ENCODE results near the gene SERTAD4. TPM values are rescaled to one million over a fixed set of nuclear protein-coding genes. Genes with fewer than 3 reads are reported as not detected.

The SERTAD4 gene
- polyA plus RNA-seq, 3 donors = not detected

- Histone ChIP-seq H4K20me1 (ENCODE audit: insufficient read depth, low read length) (no peaks in the 10 kb centered on the region), H3K4me3 (replicated peaks in 1 of 3; ENCODE audit: low read depth in 2 of 3, low read length in 3 of 3) (no peak overlapping the region), H3K79me2 (ENCODE audit: insufficient read depth, low read length) (no peaks in the 10 kb centered on the region), H2AFZ (ENCODE audit: insufficient read depth, low read depth, low read length, poor library complexity, severe bottlenecking) (no peak overlapping the region), H3K36me3 (replicated peaks in 1 of 2; ENCODE audit: control insufficient read depth in 1 of 2, insufficient read depth in 2 of 2, low read length in 2 of 2) (no peaks in the 10 kb centered on the region), H3K27me3 (ENCODE audit: control insufficient read depth in 2 of 2, insufficient read depth in 2 of 2, low read length in 2 of 2) (peaks cover 6 to 9% of the 10 kb centered on the region in 2 donors), H3K9ac (ENCODE audit: insufficient read depth, low read length, poor library complexity, severe bottlenecking) (no peak overlapping the region), H3K9me3 (replicated peaks in 1 of 2; ENCODE audit: control insufficient read depth in 1 of 2, insufficient read depth in 1 of 2, low read length in 2 of 2) (no peaks in the 10 kb centered on the region), H3K4me1 (ENCODE audit: control insufficient read depth in 1 of 2, insufficient read depth in 2 of 2, low read length in 2 of 2) (no peaks in the 10 kb centered on the region), H3K27ac (ENCODE audit: low read depth in 1 of 2, low read length in 2 of 2) (no peak overlapping the region), H3K4me2 (replicated peaks; ENCODE audit: extremely low read depth, low read length, poor library complexity, severe bottlenecking) (no peak overlapping the region)
- no peak for TF ChIP-seq CTCF (IDR thresholded peaks at IDR 0.05)
- DNase-seq = no peak
- H3K27ac Mint-ChIP-seq = no peak overlapping the region
- peaks cover 7 to 24% (median 9%) of the 10 kb centered on the region in 3 donors for H3K27me3 Mint-ChIP-seq (ENCODE audit: low read depth in 3 of 3)
- H3K4me3 Mint-ChIP-seq = no peak overlapping the region
- intact Hi-C loops (cut with micrococcal nuclease) = no loop called here
- no peaks in the 10 kb centered on the region for H3K4me1 Mint-ChIP-seq
- no peaks in the 10 kb centered on the region for H3K36me3 Mint-ChIP-seq
- 45% methylated on average over 2 of the region's 6 CpGs for WGBS (ENCODE audit: insufficient coverage)
- H3K9me3 Mint-ChIP-seq = no peaks in the 10 kb centered on the region
Observed at GRCh38 chr1:210222340-210223006, 10.1 kb upstream of the SERTAD4 start.

DNA sequence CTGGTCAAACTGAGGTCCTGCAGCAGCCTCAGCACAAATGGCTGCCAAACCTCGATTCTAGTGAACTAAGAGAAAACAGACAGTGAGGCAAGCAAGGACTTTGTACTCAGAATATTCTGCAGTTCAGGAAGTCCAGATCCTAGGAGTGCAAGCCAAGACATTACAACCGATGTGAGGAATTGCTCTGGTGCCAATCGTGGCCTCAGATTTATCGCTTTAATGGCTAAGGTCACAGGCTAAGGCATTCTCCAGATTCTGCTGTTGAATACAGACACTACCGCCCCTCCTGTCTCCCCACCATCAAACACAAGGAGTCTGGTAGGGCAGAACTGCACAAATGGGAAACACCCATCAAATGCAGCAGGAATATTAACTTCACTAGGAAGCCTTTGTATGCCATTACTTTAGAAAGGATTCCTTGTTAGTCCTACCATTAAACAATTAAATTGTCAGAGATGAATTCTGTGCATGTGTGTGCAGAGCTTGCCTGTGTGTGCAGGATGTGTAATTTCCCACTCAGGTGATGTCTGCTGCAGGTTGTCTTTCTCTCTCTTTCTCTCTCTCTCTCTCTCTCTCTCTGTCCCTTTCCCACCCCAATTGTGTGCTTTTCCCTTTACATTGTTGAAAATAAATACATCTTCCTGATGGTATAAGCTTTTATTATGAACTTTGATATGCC is 9.2 kb upstream of the SERTAD4 start:
- no peak for DNase-seq
- H3K4me1 ChIP-seq (ENCODE audit: control insufficient read depth in 1 of 2, insufficient read depth in 2 of 2, low read length in 2 of 2) = no peaks in the 10 kb centered on the region
- H3K27me3 Mint-ChIP-seq (ENCODE audit: low read depth in 3 of 3) = peaks cover 7 to 22% (median 8%) of the 10 kb centered on the region in 3 donors
- peaks cover 6 to 17% of the 10 kb centered on the region in 2 donors for H3K27me3 ChIP-seq (ENCODE audit: control insufficient read depth in 2 of 2, insufficient read depth in 2 of 2, low read length in 2 of 2)
- no peaks in the 10 kb centered on the region for H3K36me3 ChIP-seq (replicated peaks in 1 of 2; ENCODE audit: control insufficient read depth in 1 of 2, insufficient read depth in 2 of 2, low read length in 2 of 2)
- no peaks in the 10 kb centered on the region for H3K4me1 Mint-ChIP-seq
- H3K9me3 ChIP-seq (replicated peaks in 1 of 2; ENCODE audit: control insufficient read depth in 1 of 2, insufficient read depth in 1 of 2, low read length in 2 of 2) = no peaks in the 10 kb centered on the region
- no peaks in the 10 kb centered on the region for H3K79me2 ChIP-seq (ENCODE audit: insufficient read depth, low read length)
- H3K4me3 ChIP-seq (replicated peaks in 1 of 3; ENCODE audit: low read depth in 2 of 3, low read length in 3 of 3) = no peak overlapping the region
- WGBS (ENCODE audit: insufficient coverage) = 82% methylated on average over 5 of the region's 5 CpGs
- no peak for TF ChIP-seq CTCF (IDR thresholded peaks at IDR 0.05)
- no peaks in the 10 kb centered on the region for H4K20me1 ChIP-seq (ENCODE audit: insufficient read depth, low read length)
- H3K27ac Mint-ChIP-seq = no peak overlapping the region
- no peak overlapping the region for H2AFZ ChIP-seq (ENCODE audit: insufficient read depth, low read depth, low read length, poor library complexity, severe bottlenecking)
- no peak overlapping the region for H3K27ac ChIP-seq (ENCODE audit: low read depth in 1 of 2, low read length in 2 of 2)
- intact Hi-C loops (cut with micrococcal nuclease) = no loop called here
- no peaks in the 10 kb centered on the region for H3K36me3 Mint-ChIP-seq
- no peak overlapping the region for H3K9ac ChIP-seq (ENCODE audit: insufficient read depth, low read length, poor library complexity, severe bottlenecking)
- H3K9me3 Mint-ChIP-seq = no peaks in the 10 kb centered on the region
- H3K4me3 Mint-ChIP-seq = no peak overlapping the region
- H3K4me2 ChIP-seq (replicated peaks; ENCODE audit: extremely low read depth, low read length, poor library complexity, severe bottlenecking) = no peak overlapping the region

Data from CD14-positive monocyte (primary cell).